Hepatocyte (in vitro differentiated cells): ENCODE data around the gene RHEBL1.

ENCODE experiments used
- EZH2 ChIP-seq: fragments of 200-600 bp; sonication (generic); IDR thresholded peaks from 2 replicates; pipeline ENCODE4 v1.6.1; 2016; ENCODE audit warnings: antibody characterized with exemption, mild to moderate bottlenecking, borderline replicate concordance
- TF ChIP-seq, protein P1 (sequence below): fragments of 200-600 bp; sonication (generic); IDR thresholded peaks from 2 replicates; pipeline ENCODE4 v1.5.1; 2016; ENCODE audit warnings: antibody characterized with exemption, mild to moderate bottlenecking; ENCODE audit not compliant: poor library complexity

DNA sequence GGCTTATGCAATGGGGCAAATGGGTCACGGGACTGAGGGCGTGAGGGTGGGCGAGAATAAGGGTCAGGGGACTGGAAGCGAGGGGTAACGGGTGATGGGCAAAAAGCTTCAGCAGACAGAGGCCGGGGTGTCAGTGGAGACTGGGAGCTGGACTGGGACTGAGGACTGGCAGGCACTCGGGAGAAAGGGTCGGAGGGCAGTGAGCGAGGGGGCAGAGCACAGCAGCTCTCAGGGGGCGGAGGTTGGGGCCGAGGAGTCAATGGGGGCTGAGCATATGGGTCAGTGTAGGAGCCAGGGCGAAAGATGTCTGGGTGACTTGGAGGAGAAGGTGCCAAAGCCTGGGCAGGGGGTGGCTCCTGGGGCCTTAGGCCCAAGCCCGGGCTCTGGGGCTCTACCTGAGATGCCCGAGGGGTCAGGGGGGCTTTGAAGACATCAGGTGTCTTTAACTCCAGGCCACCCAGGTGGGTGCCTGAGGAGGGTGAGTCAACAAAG, 29.4 kb downstream of the RHEBL1 start:
- TF ChIP-seq, protein P1, sequence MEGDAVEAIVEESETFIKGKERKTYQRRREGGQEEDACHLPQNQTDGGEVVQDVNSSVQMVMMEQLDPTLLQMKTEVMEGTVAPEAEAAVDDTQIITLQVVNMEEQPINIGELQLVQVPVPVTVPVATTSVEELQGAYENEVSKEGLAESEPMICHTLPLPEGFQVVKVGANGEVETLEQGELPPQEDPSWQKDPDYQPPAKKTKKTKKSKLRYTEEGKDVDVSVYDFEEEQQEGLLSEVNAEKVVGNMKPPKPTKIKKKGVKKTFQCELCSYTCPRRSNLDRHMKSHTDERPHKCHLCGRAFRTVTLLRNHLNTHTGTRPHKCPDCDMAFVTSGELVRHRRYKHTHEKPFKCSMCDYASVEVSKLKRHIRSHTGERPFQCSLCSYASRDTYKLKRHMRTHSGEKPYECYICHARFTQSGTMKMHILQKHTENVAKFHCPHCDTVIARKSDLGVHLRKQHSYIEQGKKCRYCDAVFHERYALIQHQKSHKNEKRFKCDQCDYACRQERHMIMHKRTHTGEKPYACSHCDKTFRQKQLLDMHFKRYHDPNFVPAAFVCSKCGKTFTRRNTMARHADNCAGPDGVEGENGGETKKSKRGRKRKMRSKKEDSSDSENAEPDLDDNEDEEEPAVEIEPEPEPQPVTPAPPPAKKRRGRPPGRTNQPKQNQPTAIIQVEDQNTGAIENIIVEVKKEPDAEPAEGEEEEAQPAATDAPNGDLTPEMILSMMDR = no peak
- no peak for TF ChIP-seq EZH2
